H1 (cell line): ENCODE data around the gene ADGRB3. TPM values are rescaled to one million over a fixed set of nuclear protein-coding genes. Genes with fewer than 3 reads are reported as not detected.

ENCODE experiments used
- CTCF ChIA-PET: fragments of 300-600 bp; sonication (Branson Sonifier 250); formaldehyde crosslinking; loops from one replicate; lab custom pipeline; 2021; ENCODE audit not compliant: partially characterized antibody; lab: Charles Lee
- POLR2A ChIA-PET: fragments of 300-600 bp; sonication (Branson Sonifier 250); formaldehyde crosslinking; loops from one replicate; lab custom pipeline; 2021; ENCODE audit warnings: inconsistent platforms; ENCODE audit not compliant: partially characterized antibody; lab: Charles Lee
- DNase-seq, 2 experiments: peaks; one replicate each; pipeline versions ENCODE4 v3.0.0 to v3.0.0-alpha.2; 2010 to 2022; ENCODE audit warnings: low spot score in 2 of 2, low read depth in 1 of 2, mixed read lengths in 1 of 2
- FAIRE-seq: peaks from 2 replicates; lab custom pipeline; 2011; peaks lifted over from hg19 to GRCh38; lab: Jason Lieb, UNC
- H2AFZ ChIP-seq: 2 replicates; pipeline ENCODE4 v1.8.1; 2012; ENCODE audit warnings: low read length, inconsistent platforms
- H2AK5ac ChIP-seq: 2 replicates; pipeline ENCODE4 v1.6.1; 2013; ENCODE audit warnings: low read depth, low read length
- H2BK120ac ChIP-seq: replicated peaks from 2 replicates; pipeline ENCODE3; 2013; ENCODE audit warnings: low read depth, low read length, inconsistent platforms
- H2BK12ac ChIP-seq: 2 replicates; pipeline ENCODE4 v1.6.1; 2013; ENCODE audit warnings: low read depth, low read length
- H2BK15ac ChIP-seq: 2 replicates; pipeline ENCODE4 v1.6.1; 2013; ENCODE audit warnings: low read length
- H2BK20ac ChIP-seq: 2 replicates; pipeline ENCODE4 v1.6.1; 2013; ENCODE audit warnings: low read length
- H2BK5ac ChIP-seq: 2 replicates; pipeline ENCODE4 v1.6.1; 2013; ENCODE audit warnings: low read depth, low read length
- H3K14ac ChIP-seq: 2 replicates; pipeline ENCODE4 v1.6.1; 2013; ENCODE audit warnings: inconsistent platforms; ENCODE audit not compliant: insufficient read length
- H3K18ac ChIP-seq: 2 replicates; pipeline ENCODE4 v1.6.1; 2013; ENCODE audit warnings: low read length; ENCODE audit errors: extremely low read depth
- H3K23ac ChIP-seq: 2 replicates; pipeline ENCODE4 v1.6.1; 2013; ENCODE audit warnings: inconsistent platforms; ENCODE audit not compliant: insufficient read length
- H3K23me2 ChIP-seq: 2 replicates; pipeline ENCODE4 v1.6.1; 2013; ENCODE audit warnings: low read depth, low read length
- H3K27ac ChIP-seq: 2 replicates; pipeline ENCODE4 v1.6.1; 2011; ENCODE audit warnings: low read depth, low read length, inconsistent platforms
- H3K27me3 ChIP-seq, 4 experiments: replicated peaks in 1 of 4; 1 replicate in 1 of 4; 2 replicates in 3 of 4; pipeline versions ENCODE4 v1.6.1 to v1.8.1; 2011 to 2013; ENCODE audit warnings: low read length in 3 of 4, mild to moderate bottlenecking in 3 of 4, inconsistent platforms in 2 of 4, mixed read lengths in 2 of 4, moderate library complexity in 1 of 4; ENCODE audit not compliant: control insufficient read depth in 3 of 4, insufficient read depth in 3 of 4; ENCODE audit errors: extremely low read depth in 1 of 4
- H3K36me3 ChIP-seq, 4 experiments: 2 replicates each; pipeline versions ENCODE4 v1.6.1 to v1.8.1; 2011 to 2013; ENCODE audit warnings: mild to moderate bottlenecking in 4 of 4, low read length in 3 of 4, moderate library complexity in 2 of 4, control low read depth in 1 of 4, inconsistent platforms in 1 of 4; ENCODE audit not compliant: insufficient read depth in 4 of 4, control insufficient read depth in 2 of 4
- H3K4ac ChIP-seq: replicated peaks from 2 replicates; pipeline ENCODE3; 2013; ENCODE audit warnings: low read length, low read depth, mixed read lengths, inconsistent platforms; ENCODE audit not compliant: insufficient read length
- H3K4me1 ChIP-seq, 4 experiments: replicated peaks in 1 of 4; 1 replicate in 1 of 4; 2 replicates in 3 of 4; pipeline versions ENCODE4 v1.6.1 to v1.8.1; 2011 to 2013; ENCODE audit warnings: low read length in 3 of 4, inconsistent platforms in 2 of 4, mixed read lengths in 1 of 4; ENCODE audit not compliant: insufficient read depth in 4 of 4, control insufficient read depth in 3 of 4
- H3K4me2 ChIP-seq, 2 experiments: 2 replicates each; pipeline versions ENCODE4 v1.6.1 to v1.8.1; 2011 to 2013; ENCODE audit warnings: low read depth in 2 of 2, low read length in 2 of 2, control low read depth in 1 of 2, inconsistent platforms in 1 of 2, mild to moderate bottlenecking in 1 of 2; ENCODE audit not compliant: insufficient read depth in 1 of 2
- H3K4me3 ChIP-seq, 4 experiments: fragments of 200-600, 300-600 bp in 1 of 4; sonication (generic), shearing (Covaris generic), sonication (Bioruptor Twin) in 1 of 4; 2 replicates each; pipeline versions ENCODE4 v1.5.1 to v1.8.1; 2011 to 2016; ENCODE audit warnings: low read length in 4 of 4, low read depth in 3 of 4, control low read depth in 2 of 4, inconsistent platforms in 2 of 4, mild to moderate bottlenecking in 2 of 4, mixed read lengths in 1 of 4, moderate library complexity in 1 of 4; ENCODE audit not compliant: insufficient read depth in 2 of 4; ENCODE audit errors: extremely low read depth in 1 of 4
- H3K56ac ChIP-seq: replicated peaks from 2 replicates; pipeline ENCODE3; 2013; ENCODE audit warnings: low read depth, mild to moderate bottlenecking, mixed read lengths, low read length, inconsistent platforms; ENCODE audit not compliant: insufficient read length
- H3K79me1 ChIP-seq: 2 replicates; pipeline ENCODE4 v1.6.1; 2013; ENCODE audit warnings: low read depth, low read length, control low read depth
- H3K79me2 ChIP-seq, 2 experiments: 2 replicates each; pipeline versions ENCODE4 v1.6.1 to v1.8.1; 2012 to 2013; ENCODE audit warnings: low read length in 2 of 2, mild to moderate bottlenecking in 2 of 2, inconsistent platforms in 1 of 2; ENCODE audit not compliant: insufficient read depth in 2 of 2, control insufficient read depth in 1 of 2
- H3K9ac ChIP-seq, 4 experiments: replicated peaks in 1 of 4; 1 replicate in 1 of 4; 2 replicates in 3 of 4; pipeline versions ENCODE4 v1.6.1 to v1.8.1; 2011 to 2013; ENCODE audit warnings: low read depth in 3 of 4, low read length in 3 of 4, control low read depth in 2 of 4, mild to moderate bottlenecking in 2 of 4, moderate library complexity in 2 of 4, inconsistent platforms in 1 of 4; ENCODE audit errors: extremely low read depth in 1 of 4
- H3K9me3 ChIP-seq, 2 experiments: 2 replicates each; pipeline versions ENCODE4 v1.6.1 to v1.8.1; 2012 to 2013; ENCODE audit warnings: mild to moderate bottlenecking in 2 of 2, moderate library complexity in 2 of 2, control low read depth in 1 of 2, inconsistent platforms in 1 of 2, low read depth in 1 of 2, low read length in 1 of 2, mixed read lengths in 1 of 2; ENCODE audit not compliant: insufficient read depth in 2 of 2
- H4K20me1 ChIP-seq, 2 experiments: replicated peaks in 1 of 2; 2 replicates each; pipeline versions ENCODE3 to v1.8.1; 2011 to 2013; ENCODE audit warnings: inconsistent platforms in 2 of 2, low read length in 2 of 2, mild to moderate bottlenecking in 1 of 2; ENCODE audit not compliant: insufficient read depth in 2 of 2, control insufficient read depth in 1 of 2
- H4K5ac ChIP-seq: 2 replicates; pipeline ENCODE4 v1.6.1; 2013; ENCODE audit warnings: low read length, low read depth, mixed read lengths, inconsistent platforms; ENCODE audit not compliant: insufficient read length
- H4K8ac ChIP-seq: 2 replicates; pipeline ENCODE4 v1.8.0; 2013; ENCODE audit warnings: mild to moderate bottlenecking, moderate library complexity, low read length, inconsistent platforms; ENCODE audit not compliant: insufficient read depth; ENCODE audit errors: extremely low read depth
- H4K91ac ChIP-seq: replicated peaks from 2 replicates; pipeline ENCODE3; 2013; ENCODE audit warnings: low read length, mixed read lengths, inconsistent platforms; ENCODE audit not compliant: insufficient read length
- ATF3 ChIP-seq: IDR thresholded peaks from 2 replicates; pipeline ENCODE4 v1.6.1; 2011; ENCODE audit warnings: low read depth, mild to moderate bottlenecking, low read length; ENCODE audit not compliant: insufficient read depth
- EGR1 ChIP-seq: IDR thresholded peaks from 2 replicates; pipeline ENCODE4 v1.6.1; 2011; ENCODE audit warnings: low read depth, low read length, borderline replicate concordance
- WGBS, 2 experiments: shearing (Covaris generic) in 1 of 2; methylation state at CpG; one replicate each; pipeline versions ENCODE4 v1.1.6 to v1.1.7; 2013 to 2015; ENCODE audit warnings: low lambda C conversion rate in 2 of 2, mixed read lengths in 2 of 2, inconsistent platforms in 1 of 2, low coverage in 1 of 2, missing lambda C conversion rate in 1 of 2; ENCODE audit not compliant: insufficient replicate concordance in 2 of 2, insufficient coverage in 1 of 2, insufficient read length in 1 of 2; ENCODE audit errors: extremely low coverage in 1 of 2, missing lambda C conversion rate in 1 of 2; 5-methylcytosine and 5-hydroxymethylcytosine counted together
- polyA plus RNA-seq, 7 experiments: library from polyadenylated mRNA; depleted of rRNA in 3 of 7; stranded (reverse) in 5 of 7; unstranded in 2 of 7; fragments of >200 nt in 5 of 7; fragments of 200-250 nt in 2 of 7; gene quantifications; 1 replicate in 5 of 7; 2 replicates in 1 of 7; 4 replicates in 1 of 7; pipeline versions ENCODE4 v1.2.1 to v1.2.3, GENCODE V29; 2011 to 2013; ENCODE audit warnings: missing spikeins in 2 of 7, mixed read lengths in 2 of 7
- total RNA-seq: library from RNA; stranded (reverse); fragmentation: NEBNext Ultra II Directional; extraction: Animal tissue kit (Norgen Biotek cat#: 25700); gene quantifications from 2 replicates; pipeline ENCODE4 v1.2.1, GENCODE V29; 2021
- TF ChIP-seq, protein P1 (sequence below), 3 experiments: IDR thresholded peaks; 1 replicate in 2 of 3; 2 replicates in 1 of 3; pipeline versions ENCODE4 v1.5.1 to v1.6.1; 2011; ENCODE audit warnings: low read length in 3 of 3, mild to moderate bottlenecking in 3 of 3, inconsistent platforms in 2 of 3, low read depth in 1 of 3, moderate library complexity in 1 of 3; ENCODE audit not compliant: insufficient read depth in 1 of 3; ENCODE audit errors: control extremely low read depth in 1 of 3
- TF ChIP-seq, protein P2 (sequence below): IDR thresholded peaks from 2 replicates; pipeline ENCODE4 v1.6.1; 2012; ENCODE audit warnings: low read length, inconsistent platforms

ADGRB3 gene
- total and polyA plus RNA-seq, 2 of the 8 experiments (the other 6 are each of a cell fraction or from before 2014, with no cell fraction given) = 0.35 to 1.2 TPM

DNA sequence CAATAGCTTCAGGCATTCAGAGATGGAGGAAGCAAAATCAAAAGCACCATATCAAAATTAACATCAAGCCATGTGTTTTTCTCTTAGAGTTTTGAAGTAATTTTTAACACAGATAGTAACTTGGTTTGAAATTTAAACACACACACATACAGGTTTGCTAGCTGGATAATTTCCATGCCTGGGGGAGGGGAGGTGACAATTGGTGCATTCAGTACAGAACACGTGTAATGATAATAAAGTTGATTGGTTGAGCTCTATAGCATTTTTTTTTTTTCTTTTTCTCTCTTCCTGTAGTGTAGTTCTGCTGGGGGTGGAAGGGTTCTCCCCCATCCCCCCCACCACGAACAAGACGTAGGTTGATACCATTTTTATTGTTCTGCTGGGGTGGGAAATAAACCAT, 596.9 kb downstream of the ADGRB3 start:
- peak overlapping the region in 1 of 4 experiments; percentile 36; a peak in 2 of 8 replicates for H3K4me3 ChIP-seq
- no peak overlapping the region for H4K8ac ChIP-seq
- FAIRE-seq (no peak), DNase-seq (no peak)
- no peak overlapping the region for H3K9ac ChIP-seq
- H2BK120ac ChIP-seq = no peak overlapping the region
- no peak overlapping the region for H4K91ac ChIP-seq
- no peak overlapping the region for H3K23ac ChIP-seq
- H2AFZ ChIP-seq = no peak overlapping the region
- H4K5ac ChIP-seq = no peak overlapping the region
- peak overlapping the region; percentile 51 to 57; a peak in 2 of 4 replicates for H3K4me2 ChIP-seq
- no peak overlapping the region for H3K14ac ChIP-seq
- no peaks in the 10 kb centered on the region for H3K23me2 ChIP-seq
- no peaks in the 10 kb centered on the region for H3K9me3 ChIP-seq
- no peak overlapping the region for H2BK15ac ChIP-seq
- H3K27me3 ChIP-seq = no peaks in the 10 kb centered on the region
- no peaks in the 10 kb centered on the region for H3K79me2 ChIP-seq
- WGBS, 2 experiments = 78% methylated on average over 3 of the region's 3 CpGs; no CpG with 5 or more reads in 1 of the 2 experiments
- H3K56ac ChIP-seq = no peak overlapping the region
- H3K4me1 ChIP-seq = no peaks in the 10 kb centered on the region
- H2BK5ac ChIP-seq = no peak overlapping the region
- ChIA-PET POLR2A (interaction anchor here (1.3 kb wide), 1 partner anchor 15 kb away, joined by 4 read pairs; no protein-coding TSS in a partner anchor), CTCF (interaction anchor here (0.6 to 1.7 kb wide), 3 partner anchors 12 to 453 kb away, joined by 3 to 4 read pairs (median 3); no protein-coding TSS in a partner anchor)
- no peak overlapping the region for H3K27ac ChIP-seq
- no peak overlapping the region for H2BK12ac ChIP-seq
- H3K18ac ChIP-seq = no peak overlapping the region
- H4K20me1 ChIP-seq = no peaks in the 10 kb centered on the region
- no peaks in the 10 kb centered on the region for H3K36me3 ChIP-seq
- H3K4ac ChIP-seq = no peak overlapping the region
- TF ChIP-seq, protein P1, sequence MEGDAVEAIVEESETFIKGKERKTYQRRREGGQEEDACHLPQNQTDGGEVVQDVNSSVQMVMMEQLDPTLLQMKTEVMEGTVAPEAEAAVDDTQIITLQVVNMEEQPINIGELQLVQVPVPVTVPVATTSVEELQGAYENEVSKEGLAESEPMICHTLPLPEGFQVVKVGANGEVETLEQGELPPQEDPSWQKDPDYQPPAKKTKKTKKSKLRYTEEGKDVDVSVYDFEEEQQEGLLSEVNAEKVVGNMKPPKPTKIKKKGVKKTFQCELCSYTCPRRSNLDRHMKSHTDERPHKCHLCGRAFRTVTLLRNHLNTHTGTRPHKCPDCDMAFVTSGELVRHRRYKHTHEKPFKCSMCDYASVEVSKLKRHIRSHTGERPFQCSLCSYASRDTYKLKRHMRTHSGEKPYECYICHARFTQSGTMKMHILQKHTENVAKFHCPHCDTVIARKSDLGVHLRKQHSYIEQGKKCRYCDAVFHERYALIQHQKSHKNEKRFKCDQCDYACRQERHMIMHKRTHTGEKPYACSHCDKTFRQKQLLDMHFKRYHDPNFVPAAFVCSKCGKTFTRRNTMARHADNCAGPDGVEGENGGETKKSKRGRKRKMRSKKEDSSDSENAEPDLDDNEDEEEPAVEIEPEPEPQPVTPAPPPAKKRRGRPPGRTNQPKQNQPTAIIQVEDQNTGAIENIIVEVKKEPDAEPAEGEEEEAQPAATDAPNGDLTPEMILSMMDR (IDR thresholded peaks at IDR 0.05; ENCODE audit: control extremely low read depth in 1 of 3, insufficient read depth in 1 of 3, low read depth in 1 of 3, low read length in 3 of 3) = no peak
- TF ChIP-seq EGR1 (no peak), ATF3 (no peak)
- TF ChIP-seq, protein P2, sequence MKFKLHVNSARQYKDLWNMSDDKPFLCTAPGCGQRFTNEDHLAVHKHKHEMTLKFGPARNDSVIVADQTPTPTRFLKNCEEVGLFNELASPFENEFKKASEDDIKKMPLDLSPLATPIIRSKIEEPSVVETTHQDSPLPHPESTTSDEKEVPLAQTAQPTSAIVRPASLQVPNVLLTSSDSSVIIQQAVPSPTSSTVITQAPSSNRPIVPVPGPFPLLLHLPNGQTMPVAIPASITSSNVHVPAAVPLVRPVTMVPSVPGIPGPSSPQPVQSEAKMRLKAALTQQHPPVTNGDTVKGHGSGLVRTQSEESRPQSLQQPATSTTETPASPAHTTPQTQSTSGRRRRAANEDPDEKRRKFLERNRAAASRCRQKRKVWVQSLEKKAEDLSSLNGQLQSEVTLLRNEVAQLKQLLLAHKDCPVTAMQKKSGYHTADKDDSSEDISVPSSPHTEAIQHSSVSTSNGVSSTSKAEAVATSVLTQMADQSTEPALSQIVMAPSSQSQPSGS = no peak
- TF ChIP-seq, all 59 proteins: peak for 0
- Histone ChIP-seq H2BK20ac (no peak overlapping the region), H3K79me1 (no peaks in the 10 kb centered on the region), H2AK5ac (no peak overlapping the region)
